Common myeloid progenitor, CD34-positive (primary cell): Measurements from ENCODE around the gene GPRC5C.

Experiments
- CTCF ChIA-PET: fragments of 350-600 bp; sonication (Branson Sonifier 250); formaldehyde crosslinking; loops from one replicate; lab custom pipeline; 2021; ENCODE audit warnings: antibody characterized with exemption; lab: Charles Lee
- POLR2A ChIA-PET: fragments of 350-600 bp; sonication (Branson Sonifier 250); formaldehyde crosslinking; loops from one replicate; lab custom pipeline; 2021; ENCODE audit warnings: antibody characterized with exemption; lab: Charles Lee
- DNase-seq, 3 donors: peaks; one replicate each; pipeline versions ENCODE4 v3.0.0 to v3.0.0-alpha.2; 2013
- H3K27ac ChIP-seq, 2 experiments: 1 replicate in 1 of 2; 2 replicates in 1 of 2; pipeline ENCODE4 v1.7.0; 2013; ENCODE audit warnings: inconsistent platforms in 2 of 2, low read length in 2 of 2, mild to moderate bottlenecking in 2 of 2, low read depth in 1 of 2, moderate library complexity in 1 of 2; ENCODE audit not compliant: severe bottlenecking in 2 of 2, insufficient read depth in 1 of 2, poor library complexity in 1 of 2
- H3K27me3 ChIP-seq, 5 experiments: replicated peaks in 2 of 5; 1 replicate in 3 of 5; 2 replicates in 2 of 5; pipeline versions ENCODE4 v1.6.1 to v1.7.0; 2013; ENCODE audit warnings: low read length in 4 of 5, mild to moderate bottlenecking in 2 of 5, moderate library complexity in 2 of 5, inconsistent platforms in 1 of 5; ENCODE audit not compliant: insufficient read depth in 5 of 5, control insufficient read depth in 4 of 5
- H3K36me3 ChIP-seq, 4 experiments: 1 replicate in 2 of 4; 2 replicates in 2 of 4; pipeline versions ENCODE4 v1.6.1 to v1.7.0; 2013; ENCODE audit warnings: low read length in 3 of 4, control low read depth in 1 of 4, mild to moderate bottlenecking in 1 of 4; ENCODE audit not compliant: control insufficient read depth in 4 of 4, insufficient read depth in 4 of 4
- H3K4me1 ChIP-seq, 4 experiments: 1 replicate in 3 of 4; 2 replicates in 1 of 4; pipeline versions ENCODE4 v1.6.1 to v1.7.1; 2013; ENCODE audit warnings: low read length in 3 of 4, mild to moderate bottlenecking in 3 of 4, control low read depth in 1 of 4, inconsistent platforms in 1 of 4, moderate library complexity in 1 of 4; ENCODE audit not compliant: control insufficient read depth in 4 of 4, insufficient read depth in 4 of 4; ENCODE audit errors: control extremely low read depth in 1 of 4
- H3K4me3 ChIP-seq, 7 experiments: 1 replicate in 4 of 7; 2 replicates in 3 of 7; pipeline versions ENCODE4 v1.5.1 to v1.7.0; 2013; ENCODE audit warnings: mild to moderate bottlenecking in 7 of 7, low read length in 6 of 7, moderate library complexity in 6 of 7, inconsistent platforms in 2 of 7, low read depth in 2 of 7, control low read depth in 1 of 7; ENCODE audit not compliant: insufficient read depth in 4 of 7, control insufficient read depth in 1 of 7; ENCODE audit errors: extremely low read depth in 1 of 7
- H3K9me3 ChIP-seq, 5 experiments: 1 replicate in 4 of 5; 2 replicates in 1 of 5; pipeline versions ENCODE4 v1.6.1 to v1.7.1; 2013; ENCODE audit warnings: low read length in 4 of 5, mild to moderate bottlenecking in 2 of 5, inconsistent platforms in 1 of 5, low read depth in 1 of 5, moderate library complexity in 1 of 5; ENCODE audit not compliant: control insufficient read depth in 4 of 5, insufficient read depth in 2 of 5; ENCODE audit errors: control extremely low read depth in 1 of 5
- WGBS: methylation state at CpG from one replicate; pipeline ENCODE4 v1.1.5; 2013; ENCODE audit not compliant: insufficient coverage; 5-methylcytosine and 5-hydroxymethylcytosine counted together

GPRC5C gene

GRCh38 chr17:74415608-74416396, 16.1 kb upstream of the GPRC5C start:
- DNase-seq = no peak
- H3K27ac ChIP-seq = no peak overlapping the region
- no peaks in the 10 kb centered on the region for H3K9me3 ChIP-seq
- ChIA-PET CTCF (no interaction called here), POLR2A (no interaction called here)
- peaks cover 0 to 2% (median 0%) of the 10 kb centered on the region in 5 experiments for H3K27me3 ChIP-seq
- H3K4me1 ChIP-seq = no peaks in the 10 kb centered on the region
- no peak overlapping the region for H3K4me3 ChIP-seq
- WGBS = 95% methylated on average over 13 of the region's 13 CpGs
- no peaks in the 10 kb centered on the region for H3K36me3 ChIP-seq

DNA sequence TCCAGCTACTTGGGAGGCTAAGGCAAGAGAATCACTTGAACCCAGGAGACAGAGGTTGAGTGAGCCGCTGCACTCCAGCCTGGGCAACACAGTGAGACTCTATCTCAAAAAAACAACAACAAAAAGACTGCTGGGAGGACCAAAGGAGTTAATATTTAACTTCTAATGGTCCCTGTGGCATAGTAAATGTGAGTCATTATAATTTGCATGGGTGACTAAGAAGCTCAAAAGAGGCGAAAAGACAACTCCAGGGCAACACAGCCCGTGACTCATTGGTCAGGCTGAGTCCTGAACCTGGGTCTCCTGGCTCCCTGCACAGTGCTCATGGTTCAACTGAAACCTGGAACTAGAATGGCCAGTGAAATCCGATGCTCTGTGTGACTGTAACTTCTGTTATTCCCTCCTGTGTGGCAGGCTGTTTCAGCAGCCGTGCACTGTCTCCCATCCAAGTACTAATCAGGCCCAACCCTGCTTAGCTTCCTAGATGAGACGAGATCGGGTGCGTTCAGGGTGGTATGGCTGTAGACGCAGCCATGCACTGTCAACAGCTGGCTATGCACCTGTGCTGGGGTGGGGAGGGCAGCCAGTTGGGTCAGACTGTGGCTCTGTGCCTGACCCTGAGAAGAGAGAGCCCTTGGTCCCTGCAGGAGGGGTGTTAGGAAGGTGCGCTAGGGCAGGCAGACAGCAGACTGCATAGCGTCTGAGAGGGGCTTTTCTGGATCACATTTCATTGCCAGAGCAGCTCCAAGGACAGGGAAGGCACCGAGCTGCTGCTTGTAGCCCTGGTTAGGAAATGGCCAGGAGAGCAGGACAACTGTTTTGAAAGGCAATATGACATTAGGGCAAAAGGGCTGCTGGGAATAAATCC, 14.5 kb upstream of the GPRC5C start:
- Histone ChIP-seq H3K27ac (peak overlapping the region in 1 of 2 experiments; percentile 40), H3K36me3 (no peaks in the 10 kb centered on the region), H3K4me1 (no peaks in the 10 kb centered on the region), H3K4me3 (no peak overlapping the region), H3K9me3 (no peaks in the 10 kb centered on the region), H3K27me3 (no peaks in the 10 kb centered on the region)
- DNase-seq = no peak
- ChIA-PET CTCF (interaction anchor here (1.5 to 1.8 kb wide), 2 partner anchors 20 to 39 kb away, joined by 3 to 6 read pairs; no protein-coding TSS in a partner anchor), POLR2A (no interaction called here)
- 89% methylated on average over 10 of the region's 12 CpGs for WGBS

DNA sequence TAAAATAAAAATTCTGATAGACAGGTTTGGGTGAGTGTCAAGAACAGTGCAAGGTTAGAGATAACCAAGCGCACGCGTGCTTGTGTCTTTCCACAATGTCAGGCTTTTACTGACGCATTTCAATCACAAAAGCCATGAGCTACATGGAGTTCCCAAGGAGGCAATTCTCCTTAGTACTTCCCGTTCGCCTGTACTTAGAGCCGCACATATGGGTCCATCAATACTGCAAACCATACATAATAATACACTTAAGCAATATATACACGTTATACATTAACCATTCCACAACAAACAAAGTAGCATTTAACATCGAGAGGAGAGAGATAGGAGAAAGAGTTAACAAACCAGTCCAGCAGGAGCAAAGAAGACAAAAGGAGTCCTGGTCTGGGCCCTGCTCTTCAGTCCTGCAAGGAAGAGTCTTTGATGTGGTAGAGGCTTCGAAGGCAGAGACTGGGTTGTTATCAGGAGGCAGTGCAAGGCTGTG, 11.9 kb upstream of the GPRC5C start:
- 96% methylated on average over 8 of the region's 10 CpGs for WGBS
- ChIA-PET POLR2A (no interaction called here), CTCF (no interaction called here)
- Histone ChIP-seq H3K9me3 (no peaks in the 10 kb centered on the region), H3K4me1 (no peaks in the 10 kb centered on the region), H3K36me3 (no peaks in the 10 kb centered on the region), H3K27me3 (peaks cover 0 to 2% (median 0%) of the 10 kb centered on the region in 5 experiments), H3K4me3 (no peak overlapping the region), H3K27ac (no peak overlapping the region)
- no peak for DNase-seq

GRCh38 chr17:74424117-74424516, 7.8 kb upstream of the GPRC5C start:
- 97% methylated on average over 6 of the region's 7 CpGs for WGBS
- Histone ChIP-seq H3K36me3 (no peaks in the 10 kb centered on the region), H3K4me1 (peaks cover 0 to 3% (median 0%) of the 10 kb centered on the region in 4 experiments), H3K27me3 (peaks cover 0 to 6% (median 2%) of the 10 kb centered on the region in 5 experiments), H3K27ac (no peak overlapping the region), H3K9me3 (no peaks in the 10 kb centered on the region), H3K4me3 (no peak overlapping the region)
- no peak for DNase-seq
- CTCF ChIA-PET = interaction anchor here (0.7 to 1.5 kb wide), 4 partner anchors 14 to 95 kb away, joined by 3 read pairs; no protein-coding TSS in a partner anchor
- POLR2A ChIA-PET = interaction anchor here (0.6 kb wide), 1 partner anchor 54 kb away, joined by 4 read pairs; no protein-coding TSS in a partner anchor

GRCh38 chr17:74424657-74425056, 7.2 kb upstream of the GPRC5C start:
- WGBS = 97% methylated on average over 11 of the region's 14 CpGs
- CTCF ChIA-PET = interaction anchor here (0.9 to 1.2 kb wide), 2 partner anchors 13 to 94 kb away, joined by 3 to 4 read pairs; no protein-coding TSS in a partner anchor
- H3K27me3 ChIP-seq = peaks cover 0 to 9% (median 3%) of the 10 kb centered on the region in 5 experiments

DNA sequence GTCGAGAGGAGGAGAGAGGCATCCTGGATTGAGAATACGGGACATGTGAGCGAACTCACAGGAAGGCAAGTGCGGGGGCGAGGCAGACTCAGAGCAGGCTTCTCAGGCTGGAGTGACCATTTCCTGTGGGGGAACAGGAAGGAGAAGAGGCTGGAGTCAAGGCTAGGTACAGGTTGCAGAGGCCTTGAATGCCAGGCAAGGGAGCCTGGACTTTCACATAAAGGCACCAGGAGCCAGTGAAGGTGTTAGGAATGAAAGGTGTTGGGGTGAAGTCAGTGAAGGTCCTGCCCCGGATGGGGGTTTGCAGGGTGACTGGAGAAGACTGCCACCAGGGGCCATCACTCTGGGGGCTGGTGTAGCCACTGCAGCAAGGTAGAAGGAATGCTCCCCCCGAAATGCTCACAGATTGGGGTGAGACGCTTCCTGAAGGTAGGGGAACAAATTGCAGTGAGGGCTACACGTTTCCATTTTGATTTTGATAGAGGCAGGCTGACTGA, 5.3 kb upstream of the GPRC5C start:
- peaks cover 0 to 29% (median 8%) of the 10 kb centered on the region in 5 experiments for H3K27me3 ChIP-seq
- H3K4me1 ChIP-seq = peaks cover 0 to 19% (median 19%) of the 10 kb centered on the region in 4 experiments
- H3K9me3 ChIP-seq = no peaks in the 10 kb centered on the region
- DNase-seq = no peak
- 99% methylated on average over 9 of the region's 9 CpGs for WGBS
- H3K4me3 ChIP-seq = no peak overlapping the region
- no peaks in the 10 kb centered on the region for H3K36me3 ChIP-seq
- ChIA-PET CTCF (interaction anchor here (1.1 kb wide), 1 partner anchor 47 kb away, joined by 4 read pairs; no protein-coding TSS in a partner anchor), POLR2A (no interaction called here)
- H3K27ac ChIP-seq = no peak overlapping the region

More at GRCh38 chr17:74424657-74425056, 7.2 kb upstream of the GPRC5C start:
- POLR2A ChIA-PET = interaction anchor here (0.6 kb wide), 1 partner anchor 54 kb away, joined by 4 read pairs; no protein-coding TSS in a partner anchor
- no peak overlapping the region for H3K27ac ChIP-seq
- no peak overlapping the region for H3K4me3 ChIP-seq
- H3K36me3 ChIP-seq = no peaks in the 10 kb centered on the region
- H3K9me3 ChIP-seq = no peaks in the 10 kb centered on the region
- no peak for DNase-seq
- H3K4me1 ChIP-seq = peaks cover 0 to 3% (median 0%) of the 10 kb centered on the region in 4 experiments
